NT2/D1 (cell line): ENCODE measurements around the gene CDK5R1.

Experiments used
- SUZ12 ChIP-seq: IDR thresholded peaks from 2 replicates; pipeline ENCODE4 v1.6.1; 2011; ENCODE audit not compliant: insufficient read length, insufficient read depth; ENCODE audit errors: extremely low read depth
- YY1 ChIP-seq: IDR thresholded peaks from 2 replicates; pipeline ENCODE4 v1.6.1; 2011; ENCODE audit not compliant: insufficient read length, insufficient read depth
- ZNF274 ChIP-seq: IDR thresholded peaks from 2 replicates; pipeline ENCODE4 v1.6.1; 2011; ENCODE audit warnings: mild to moderate bottlenecking, low read depth, low read length

- TF ChIP-seq ZNF274 (no peak), YY1 (no peak), SUZ12 (no peak)
Measured at GRCh38 chr17:32518646-32519227, 31.9 kb downstream of the CDK5R1 start.
